ENCODE results near the gene TSPAN4. TPM values are rescaled to one million over a fixed set of nuclear protein-coding genes. Genes with fewer than 3 reads are reported as not detected.

Gene TSPAN4
- total and polyA plus RNA-seq, 9 of the 15 experiments (the other 6 are each of a cell fraction or from before 2014, with no cell fraction given), result 0.07 to 31.0 (median 15.7) TPM

DNA sequence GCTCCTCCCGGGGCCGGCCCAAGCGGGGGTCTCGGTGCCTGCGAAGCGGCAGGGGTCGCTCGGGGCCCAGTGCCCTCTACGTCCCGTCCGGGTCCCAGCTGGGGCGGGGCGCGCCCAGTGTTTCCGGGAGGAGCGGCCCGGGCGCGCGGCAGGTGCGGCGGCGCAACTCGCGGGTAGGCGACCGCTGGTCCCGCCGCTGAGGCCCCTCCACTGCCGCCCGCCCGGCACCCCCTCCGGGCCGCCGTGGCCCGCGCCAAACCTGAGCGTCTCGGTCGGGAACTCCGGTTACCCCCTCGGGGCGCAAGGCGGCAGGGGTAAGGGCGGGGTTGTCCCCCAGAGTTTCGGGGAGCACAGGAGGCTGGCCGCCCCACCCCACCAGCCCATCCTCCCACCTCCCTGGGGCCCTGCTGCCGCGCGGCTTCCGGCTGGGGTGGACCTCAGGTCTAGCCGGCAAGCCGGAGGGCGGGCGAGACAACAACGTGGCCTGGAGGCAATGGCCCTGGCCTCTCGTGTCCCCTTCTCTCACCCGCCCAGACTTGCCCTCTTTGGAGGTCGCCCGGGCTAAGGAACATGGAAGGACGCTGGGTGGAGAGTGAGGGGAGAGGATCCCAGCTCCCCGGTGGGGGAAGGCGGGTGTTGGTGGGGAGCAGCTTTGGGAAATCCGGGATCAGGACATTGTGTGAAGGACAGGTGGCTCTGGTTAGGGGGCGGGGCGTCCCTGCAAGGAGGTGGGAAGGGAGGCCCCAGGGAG, 15.3 kb upstream of the TSPAN4 start (continued):
- TF ChIP-seq SAFB2 (IDR thresholded peaks at IDR 0.05; ENCODE audit: borderline replicate concordance, low read depth, low read length, severe bottlenecking), result no peak
- TF ChIP-seq, protein P1, sequence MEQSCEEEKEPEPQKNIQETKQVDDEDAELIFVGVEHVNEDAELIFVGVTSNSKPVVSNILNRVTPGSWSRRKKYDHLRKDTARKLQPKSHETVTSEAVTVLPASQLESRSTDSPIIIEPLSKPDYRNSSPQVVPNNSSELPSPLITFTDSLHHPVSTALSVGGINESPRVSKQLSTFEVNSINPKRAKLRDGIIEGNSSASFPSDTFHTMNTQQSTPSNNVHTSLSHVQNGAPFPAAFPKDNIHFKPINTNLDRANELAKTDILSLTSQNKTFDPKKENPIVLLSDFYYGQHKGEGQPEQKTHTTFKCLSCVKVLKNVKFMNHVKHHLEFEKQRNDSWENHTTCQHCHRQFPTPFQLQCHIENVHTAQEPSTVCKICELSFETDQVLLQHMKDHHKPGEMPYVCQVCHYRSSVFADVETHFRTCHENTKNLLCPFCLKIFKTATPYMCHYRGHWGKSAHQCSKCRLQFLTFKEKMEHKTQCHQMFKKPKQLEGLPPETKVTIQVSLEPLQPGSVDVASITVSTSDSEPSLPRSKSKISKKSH (CRISPR knock-in tag; IDR thresholded peaks at IDR 0.05), result no peak
- TF ChIP-seq SLC30A9 (CRISPR knock-in tag; IDR thresholded peaks at IDR 0.05), result no peak
- TF ChIP-seq, protein P2, sequence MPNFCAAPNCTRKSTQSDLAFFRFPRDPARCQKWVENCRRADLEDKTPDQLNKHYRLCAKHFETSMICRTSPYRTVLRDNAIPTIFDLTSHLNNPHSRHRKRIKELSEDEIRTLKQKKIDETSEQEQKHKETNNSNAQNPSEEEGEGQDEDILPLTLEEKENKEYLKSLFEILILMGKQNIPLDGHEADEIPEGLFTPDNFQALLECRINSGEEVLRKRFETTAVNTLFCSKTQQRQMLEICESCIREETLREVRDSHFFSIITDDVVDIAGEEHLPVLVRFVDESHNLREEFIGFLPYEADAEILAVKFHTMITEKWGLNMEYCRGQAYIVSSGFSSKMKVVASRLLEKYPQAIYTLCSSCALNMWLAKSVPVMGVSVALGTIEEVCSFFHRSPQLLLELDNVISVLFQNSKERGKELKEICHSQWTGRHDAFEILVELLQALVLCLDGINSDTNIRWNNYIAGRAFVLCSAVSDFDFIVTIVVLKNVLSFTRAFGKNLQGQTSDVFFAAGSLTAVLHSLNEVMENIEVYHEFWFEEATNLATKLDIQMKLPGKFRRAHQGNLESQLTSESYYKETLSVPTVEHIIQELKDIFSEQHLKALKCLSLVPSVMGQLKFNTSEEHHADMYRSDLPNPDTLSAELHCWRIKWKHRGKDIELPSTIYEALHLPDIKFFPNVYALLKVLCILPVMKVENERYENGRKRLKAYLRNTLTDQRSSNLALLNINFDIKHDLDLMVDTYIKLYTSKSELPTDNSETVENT (CRISPR knock-in tag; IDR thresholded peaks at IDR 0.05), result peak; percentile 22; the same call in 1 of the 2 replicates
- TF ChIP-seq ETV5 (CRISPR knock-in tag; IDR thresholded peaks at IDR 0.05; ENCODE audit: low read depth), result peak; percentile 53; the same call in 1 of the 2 replicates
- no peak for TF ChIP-seq SRSF9 (IDR thresholded peaks at IDR 0.05; ENCODE audit: borderline replicate concordance, low read depth, low read length)
- no peak for TF ChIP-seq RBM25 (IDR thresholded peaks at IDR 0.05; ENCODE audit: low read depth, low read length, severe bottlenecking)
- no peak for TF ChIP-seq ZNF41 (CRISPR knock-in tag; conservative IDR thresholded peaks at IDR 0.05)
- no peak for TF ChIP-seq ZNF282 (CRISPR knock-in tag; IDR thresholded peaks at IDR 0.05)
- TF ChIP-seq SP1 (CRISPR knock-in tag; IDR thresholded peaks at IDR 0.05), result no peak
- no peak for TF ChIP-seq POLR2AphosphoS2 (IDR thresholded peaks at IDR 0.05; ENCODE audit: low read length)
- no peak for TF ChIP-seq SPI1 (IDR thresholded peaks at IDR 0.05; ENCODE audit: borderline replicate concordance, low read depth, low read length)
- TF ChIP-seq, protein P3, sequence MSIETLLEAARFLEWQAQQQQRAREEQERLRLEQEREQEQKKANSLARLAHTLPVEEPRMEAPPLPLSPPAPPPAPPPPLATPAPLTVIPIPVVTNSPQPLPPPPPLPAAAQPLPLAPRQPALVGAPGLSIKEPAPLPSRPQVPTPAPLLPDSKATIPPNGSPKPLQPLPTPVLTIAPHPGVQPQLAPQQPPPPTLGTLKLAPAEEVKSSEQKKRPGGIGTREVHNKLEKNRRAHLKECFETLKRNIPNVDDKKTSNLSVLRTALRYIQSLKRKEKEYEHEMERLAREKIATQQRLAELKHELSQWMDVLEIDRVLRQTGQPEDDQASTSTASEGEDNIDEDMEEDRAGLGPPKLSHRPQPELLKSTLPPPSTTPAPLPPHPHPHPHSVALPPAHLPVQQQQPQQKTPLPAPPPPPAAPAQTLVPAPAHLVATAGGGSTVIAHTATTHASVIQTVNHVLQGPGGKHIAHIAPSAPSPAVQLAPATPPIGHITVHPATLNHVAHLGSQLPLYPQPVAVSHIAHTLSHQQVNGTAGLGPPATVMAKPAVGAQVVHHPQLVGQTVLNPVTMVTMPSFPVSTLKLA (conservative IDR thresholded peaks at IDR 0.05), result peak; percentile 82 to 91
- TF ChIP-seq BACH1 (tag; IDR thresholded peaks at IDR 0.05), result no peak
- no peak for TF ChIP-seq THRAP3 (IDR thresholded peaks at IDR 0.05; ENCODE audit: borderline replicate concordance)
- TF ChIP-seq, protein P4, sequence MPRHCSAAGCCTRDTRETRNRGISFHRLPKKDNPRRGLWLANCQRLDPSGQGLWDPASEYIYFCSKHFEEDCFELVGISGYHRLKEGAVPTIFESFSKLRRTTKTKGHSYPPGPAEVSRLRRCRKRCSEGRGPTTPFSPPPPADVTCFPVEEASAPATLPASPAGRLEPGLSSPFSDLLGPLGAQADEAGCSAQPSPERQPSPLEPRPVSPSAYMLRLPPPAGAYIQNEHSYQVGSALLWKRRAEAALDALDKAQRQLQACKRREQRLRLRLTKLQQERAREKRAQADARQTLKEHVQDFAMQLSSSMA (CRISPR knock-in tag; IDR thresholded peaks at IDR 0.05), result no peak
- TF ChIP-seq ZNF707 (CRISPR knock-in tag; conservative IDR thresholded peaks at IDR 0.05), result no peak
- TF ChIP-seq, protein P5, sequence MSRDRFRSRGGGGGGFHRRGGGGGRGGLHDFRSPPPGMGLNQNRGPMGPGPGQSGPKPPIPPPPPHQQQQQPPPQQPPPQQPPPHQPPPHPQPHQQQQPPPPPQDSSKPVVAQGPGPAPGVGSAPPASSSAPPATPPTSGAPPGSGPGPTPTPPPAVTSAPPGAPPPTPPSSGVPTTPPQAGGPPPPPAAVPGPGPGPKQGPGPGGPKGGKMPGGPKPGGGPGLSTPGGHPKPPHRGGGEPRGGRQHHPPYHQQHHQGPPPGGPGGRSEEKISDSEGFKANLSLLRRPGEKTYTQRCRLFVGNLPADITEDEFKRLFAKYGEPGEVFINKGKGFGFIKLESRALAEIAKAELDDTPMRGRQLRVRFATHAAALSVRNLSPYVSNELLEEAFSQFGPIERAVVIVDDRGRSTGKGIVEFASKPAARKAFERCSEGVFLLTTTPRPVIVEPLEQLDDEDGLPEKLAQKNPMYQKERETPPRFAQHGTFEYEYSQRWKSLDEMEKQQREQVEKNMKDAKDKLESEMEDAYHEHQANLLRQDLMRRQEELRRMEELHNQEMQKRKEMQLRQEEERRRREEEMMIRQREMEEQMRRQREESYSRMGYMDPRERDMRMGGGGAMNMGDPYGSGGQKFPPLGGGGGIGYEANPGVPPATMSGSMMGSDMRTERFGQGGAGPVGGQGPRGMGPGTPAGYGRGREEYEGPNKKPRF (IDR thresholded peaks at IDR 0.05; ENCODE audit: low read depth, low read length), result no peak
- TF ChIP-seq SIN3B (IDR thresholded peaks at IDR 0.05; ENCODE audit: low read depth), result no peak
- no peak for TF ChIP-seq ADNP (tag; IDR thresholded peaks at IDR 0.05)

Measured in K562 (cell line).